Peyer's patch (tissue), 4 donors: ENCODE measurements around the gene CLCN1.

Experiments used
- POLR2A ChIP-seq, 2 donors: fragments of 450-650 bp; IDR thresholded peaks; one replicate each; pipeline ENCODE4 v1.5.1; 2017; ENCODE audit warnings: antibody characterized with exemption in 2 of 2, mild to moderate bottlenecking in 2 of 2, moderate library complexity in 2 of 2
- TF ChIP-seq, protein P1 (sequence below), 6 experiments: fragments of 450-650 bp in 4 of 6; fragments of 200-600 bp in 2 of 6; sonication (generic) in 1 of 6; IDR thresholded peaks; one replicate each; pipeline ENCODE4 v1.5.1; 2017 to 2019; ENCODE audit warnings: antibody characterized with exemption in 6 of 6, mild to moderate bottlenecking in 3 of 6, moderate library complexity in 1 of 6

DNA sequence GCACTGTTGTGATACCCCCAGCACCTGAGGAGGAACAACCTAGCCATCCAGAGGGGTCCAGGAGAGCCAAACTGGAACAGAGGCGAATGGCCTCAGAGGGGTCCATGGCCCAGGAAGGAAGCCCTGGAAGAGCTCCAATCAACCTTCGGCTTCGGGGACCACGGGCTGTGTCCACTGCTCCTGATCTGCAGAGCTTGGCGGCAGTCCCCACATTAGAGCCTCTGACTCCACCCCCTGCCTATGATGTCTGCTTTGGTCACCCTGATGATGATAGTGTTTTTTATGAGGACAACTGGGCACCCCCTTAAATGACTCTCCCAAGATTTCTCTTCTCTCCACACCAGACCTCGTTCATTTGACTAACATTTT, 29.4 kb upstream of the CLCN1 start:
- TF ChIP-seq, protein P1, sequence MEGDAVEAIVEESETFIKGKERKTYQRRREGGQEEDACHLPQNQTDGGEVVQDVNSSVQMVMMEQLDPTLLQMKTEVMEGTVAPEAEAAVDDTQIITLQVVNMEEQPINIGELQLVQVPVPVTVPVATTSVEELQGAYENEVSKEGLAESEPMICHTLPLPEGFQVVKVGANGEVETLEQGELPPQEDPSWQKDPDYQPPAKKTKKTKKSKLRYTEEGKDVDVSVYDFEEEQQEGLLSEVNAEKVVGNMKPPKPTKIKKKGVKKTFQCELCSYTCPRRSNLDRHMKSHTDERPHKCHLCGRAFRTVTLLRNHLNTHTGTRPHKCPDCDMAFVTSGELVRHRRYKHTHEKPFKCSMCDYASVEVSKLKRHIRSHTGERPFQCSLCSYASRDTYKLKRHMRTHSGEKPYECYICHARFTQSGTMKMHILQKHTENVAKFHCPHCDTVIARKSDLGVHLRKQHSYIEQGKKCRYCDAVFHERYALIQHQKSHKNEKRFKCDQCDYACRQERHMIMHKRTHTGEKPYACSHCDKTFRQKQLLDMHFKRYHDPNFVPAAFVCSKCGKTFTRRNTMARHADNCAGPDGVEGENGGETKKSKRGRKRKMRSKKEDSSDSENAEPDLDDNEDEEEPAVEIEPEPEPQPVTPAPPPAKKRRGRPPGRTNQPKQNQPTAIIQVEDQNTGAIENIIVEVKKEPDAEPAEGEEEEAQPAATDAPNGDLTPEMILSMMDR (IDR thresholded peaks at IDR 0.05) = no peak
- TF ChIP-seq POLR2A (IDR thresholded peaks at IDR 0.05) = no peak
